Naive thymus-derived CD4-positive, alpha-beta T cell (primary cell): ENCODE results near the gene ROGDI. TPM values are rescaled to one million over a fixed set of nuclear protein-coding genes. Genes with fewer than 3 reads are reported as not detected.

Source experiments
- ATAC-seq: fragments of 150-1000 bp; cut with Tn5 transposase; 2 replicates; pipeline ENCODE4 v1.10.0; 2021; ENCODE audit warnings: mild to moderate bottlenecking, moderate library complexity
- CTCF ChIA-PET: fragments of 350-600 bp; sonication (Branson Sonifier 250); formaldehyde crosslinking; loops from one replicate; lab custom pipeline; 2021; ENCODE audit warnings: antibody characterized with exemption; lab: Charles Lee
- POLR2A ChIA-PET: fragments of 350-600 bp; sonication (Branson Sonifier 250); formaldehyde crosslinking; loops from one replicate; lab custom pipeline; 2021; ENCODE audit warnings: antibody characterized with exemption, inconsistent platforms; lab: Charles Lee
- DNase-seq, 9 donors: peaks; one replicate each; pipeline versions ENCODE4 v3.0.0 to v3.0.0-alpha.2; 2020 to 2022; ENCODE audit warnings: mixed read lengths in 1 of 9
- H3K27ac ChIP-seq: one replicate; pipeline ENCODE4 v1.7.0; 2013; ENCODE audit warnings: mild to moderate bottlenecking, low read depth, low read length, moderate library complexity
- H3K27me3 ChIP-seq, 2 donors: one replicate each; pipeline ENCODE4 v1.7.0; 2013; ENCODE audit warnings: low read length in 2 of 2, mild to moderate bottlenecking in 2 of 2, moderate library complexity in 2 of 2; ENCODE audit not compliant: control insufficient read depth in 2 of 2, insufficient read depth in 2 of 2
- H3K36me3 ChIP-seq, 3 experiments: 1 replicate in 2 of 3; 2 replicates in 1 of 3; pipeline ENCODE4 v1.7.0; 2013; ENCODE audit warnings: low read length in 3 of 3, mild to moderate bottlenecking in 3 of 3, moderate library complexity in 1 of 3; ENCODE audit not compliant: insufficient read depth in 3 of 3, control insufficient read depth in 2 of 3
- H3K4me1 ChIP-seq, 2 donors: one replicate each; pipeline ENCODE4 v1.7.0; 2013; ENCODE audit warnings: low read length in 2 of 2, mild to moderate bottlenecking in 2 of 2, moderate library complexity in 1 of 2; ENCODE audit not compliant: control insufficient read depth in 2 of 2, insufficient read depth in 2 of 2
- H3K4me3 ChIP-seq: 2 replicates; pipeline ENCODE4 v1.7.0; 2013; ENCODE audit warnings: mild to moderate bottlenecking, low read length
- H3K9me3 ChIP-seq, 3 experiments: 1 replicate in 2 of 3; 2 replicates in 1 of 3; pipeline ENCODE4 v1.7.0; 2013; ENCODE audit warnings: low read length in 3 of 3; ENCODE audit not compliant: control insufficient read depth in 2 of 3
- H3K27ac Mint-ChIP-seq, 9 donors: one replicate each; pipeline ENCODE4 v1.8.0; 2020 to 2022; ENCODE audit warnings: mixed read lengths in 9 of 9, mild to moderate bottlenecking in 8 of 9, moderate library complexity in 5 of 9, inconsistent platforms in 2 of 9
- H3K27me3 Mint-ChIP-seq, 5 donors: one replicate each; pipeline ENCODE4 v1.8.0; 2021 to 2022; ENCODE audit warnings: mixed read lengths in 5 of 5, mild to moderate bottlenecking in 1 of 5
- H3K36me3 Mint-ChIP-seq, 5 donors: one replicate each; pipeline ENCODE4 v1.8.0; 2020 to 2022; ENCODE audit warnings: mixed read lengths in 5 of 5, mild to moderate bottlenecking in 3 of 5, inconsistent platforms in 1 of 5
- H3K4me1 Mint-ChIP-seq, 7 donors: one replicate each; pipeline ENCODE4 v1.8.0; 2020 to 2022; ENCODE audit warnings: mixed read lengths in 7 of 7, mild to moderate bottlenecking in 3 of 7, inconsistent platforms in 1 of 7
- H3K4me3 Mint-ChIP-seq, 10 donors: one replicate each; pipeline ENCODE4 v1.8.0; 2020 to 2022; ENCODE audit warnings: mild to moderate bottlenecking in 10 of 10, mixed read lengths in 10 of 10, moderate library complexity in 6 of 10, inconsistent platforms in 2 of 10
- H3K9me3 Mint-ChIP-seq, 11 donors: one replicate each; pipeline ENCODE4 v1.8.0; 2020 to 2022; ENCODE audit warnings: mixed read lengths in 11 of 11, mild to moderate bottlenecking in 4 of 11, inconsistent platforms in 1 of 11, moderate library complexity in 1 of 11
- intact Hi-C, 2 donors: fragments of 100-400 bp; cut with micrococcal nuclease; formaldehyde crosslinking; loops; one replicate each; pipeline ENCODE4 v1.15.1; 2023
- polyA plus RNA-seq, 2 donors: library from polyadenylated mRNA; unstranded; fragments of 300-500 nt; fragmentation: Illumina TruSeq; gene quantifications; one replicate each; pipeline ENCODE4 v1.2.3, GENCODE V29; 2021
- total RNA-seq, 6 experiments: library from RNA in 5 of 6; stranded (reverse) in 5 of 6; gene quantifications; 1 replicate in 5 of 6; 2 replicates in 1 of 6; pipeline ENCODE4 v1.2.3 and lab custom pipeline; 2021 to 2026

The ROGDI gene
- total and polyA plus RNA-seq, 7 experiments from 2014 or later: 7.4 to 29.0 (median 8.6) TPM

DNA sequence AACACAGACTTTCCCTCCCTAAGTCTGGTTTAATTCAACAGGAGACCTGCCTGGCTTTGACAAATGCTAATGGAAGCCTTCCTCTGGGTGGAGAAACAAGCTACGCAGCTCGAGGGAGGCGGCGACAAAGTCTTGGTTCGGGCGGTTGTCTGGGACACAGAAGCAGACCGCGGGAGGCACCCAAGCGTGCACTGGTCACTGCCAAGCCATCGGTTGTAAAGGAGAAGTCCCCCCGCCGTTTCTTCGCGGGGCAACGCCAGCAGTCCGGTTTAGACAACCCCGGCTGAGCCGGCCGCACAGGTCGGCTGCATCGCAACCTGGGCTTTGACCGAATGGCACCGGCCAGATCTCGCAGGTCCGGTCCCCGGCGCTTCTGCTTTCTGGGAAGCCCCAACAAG is 44.1 kb upstream of the ROGDI start:
- peaks cover 11 to 33% (median 17%) of the 10 kb centered on the region in 3 experiments for H3K36me3 ChIP-seq
- peaks cover 0 to 24% (median 0%) of the 10 kb centered on the region in 5 donors for H3K36me3 Mint-ChIP-seq
- intact Hi-C loops: loop anchor here (2.0 to 5.0 kb wide), 4 partner anchors 222 to 419 kb away; partner anchors contain the start of genes ALG1 (in 1 of the 2), DNAJA3 (in 1 of the 2), EEF2KMT (in 1 of the 2) and MGRN1 (in 1 of the 2)
- H3K27me3 Mint-ChIP-seq: no peaks in the 10 kb centered on the region
- peak overlapping the region; percentile 84 for H3K4me3 ChIP-seq
- peaks cover 46 to 60% (median 53%) of the 10 kb centered on the region in 7 donors for H3K4me1 Mint-ChIP-seq
- no peak for ATAC-seq
- no peaks in the 10 kb centered on the region for H3K27me3 ChIP-seq
- H3K9me3 ChIP-seq: no peaks in the 10 kb centered on the region
- H3K4me3 Mint-ChIP-seq: peak overlapping the region; percentile 82 to 96 (median 88)
- ChIA-PET CTCF (interaction anchor here (1.3 kb wide), 1 partner anchor 112 kb away, joined by 3 read pairs; the partner anchor contains the start of genes ANKS3 and DNAAF8), POLR2A (interaction anchor here (0.9 to 2.8 kb wide), 5 partner anchors 29 to 312 kb away, joined by 3 to 24 read pairs (median 6); partner anchors contain the start of genes ANKS3, DNAAF8 and ROGDI)
- peaks cover 0 to 2% (median 0%) of the 10 kb centered on the region in 11 donors for H3K9me3 Mint-ChIP-seq
- peak overlapping the region; percentile 99 for H3K27ac ChIP-seq
- peaks cover 30 to 37% of the 10 kb centered on the region in 2 donors for H3K4me1 ChIP-seq
- H3K27ac Mint-ChIP-seq: peak overlapping the region; percentile 74 to 94 (median 90)
- peak in 6 of 9 donors; percentile 7 to 25 (median 20) for DNase-seq

- H3K4me3 ChIP-seq: no peak overlapping the region
- peaks cover 6 to 12% of the 10 kb centered on the region in 2 donors for H3K4me1 ChIP-seq
- Mint-ChIP-seq H3K36me3 (peaks cover 11 to 35% (median 20%) of the 10 kb centered on the region in 5 donors), H3K4me3 (no peak overlapping the region), H3K9me3 (no peaks in the 10 kb centered on the region), H3K27ac (peak overlapping the region in 3 of 9 donors; percentile 34 to 66 (median 52)), H3K4me1 (peaks cover 15 to 34% (median 23%) of the 10 kb centered on the region in 7 donors), H3K27me3 (no peaks in the 10 kb centered on the region)
- DNase-seq (no peak), ATAC-seq (no peak)
- H3K9me3 ChIP-seq: no peaks in the 10 kb centered on the region
- H3K27me3 ChIP-seq: no peaks in the 10 kb centered on the region
- intact Hi-C loops: no loop called here
- POLR2A ChIA-PET: no interaction called here
- H3K36me3 ChIP-seq: peaks cover 14 to 64% (median 30%) of the 10 kb centered on the region in 3 experiments
- CTCF ChIA-PET: no interaction called here
- H3K27ac ChIP-seq: no peak overlapping the region
These were observed 38.6 kb upstream of the ROGDI start for GRCh38 chr16:4840984-4841383.

GRCh38 chr16:4839942-4840341 is 37.5 kb upstream of the ROGDI start:
- ChIA-PET CTCF (no interaction called here), POLR2A (no interaction called here)
- no peak overlapping the region for H3K27ac ChIP-seq
- H3K36me3 Mint-ChIP-seq: peaks cover 11 to 35% (median 20%) of the 10 kb centered on the region in 5 donors
- peaks cover 0 to 2% of the 10 kb centered on the region in 2 donors for H3K4me1 ChIP-seq
- intact Hi-C loops: no loop called here
- no peak overlapping the region for H3K4me3 ChIP-seq
- H3K36me3 ChIP-seq: peaks cover 14 to 66% (median 30%) of the 10 kb centered on the region in 3 experiments
- no peaks in the 10 kb centered on the region for H3K27me3 ChIP-seq
- H3K9me3 ChIP-seq: no peaks in the 10 kb centered on the region
- peak overlapping the region in 4 of 9 donors; percentile 18 to 54 (median 34) for H3K27ac Mint-ChIP-seq
- no peaks in the 10 kb centered on the region for H3K27me3 Mint-ChIP-seq
- no peak overlapping the region for H3K4me3 Mint-ChIP-seq
- ATAC-seq: no peak
- H3K9me3 Mint-ChIP-seq: no peaks in the 10 kb centered on the region
- H3K4me1 Mint-ChIP-seq: peaks cover 6 to 24% (median 16%) of the 10 kb centered on the region in 7 donors
- DNase-seq: no peak

DNA sequence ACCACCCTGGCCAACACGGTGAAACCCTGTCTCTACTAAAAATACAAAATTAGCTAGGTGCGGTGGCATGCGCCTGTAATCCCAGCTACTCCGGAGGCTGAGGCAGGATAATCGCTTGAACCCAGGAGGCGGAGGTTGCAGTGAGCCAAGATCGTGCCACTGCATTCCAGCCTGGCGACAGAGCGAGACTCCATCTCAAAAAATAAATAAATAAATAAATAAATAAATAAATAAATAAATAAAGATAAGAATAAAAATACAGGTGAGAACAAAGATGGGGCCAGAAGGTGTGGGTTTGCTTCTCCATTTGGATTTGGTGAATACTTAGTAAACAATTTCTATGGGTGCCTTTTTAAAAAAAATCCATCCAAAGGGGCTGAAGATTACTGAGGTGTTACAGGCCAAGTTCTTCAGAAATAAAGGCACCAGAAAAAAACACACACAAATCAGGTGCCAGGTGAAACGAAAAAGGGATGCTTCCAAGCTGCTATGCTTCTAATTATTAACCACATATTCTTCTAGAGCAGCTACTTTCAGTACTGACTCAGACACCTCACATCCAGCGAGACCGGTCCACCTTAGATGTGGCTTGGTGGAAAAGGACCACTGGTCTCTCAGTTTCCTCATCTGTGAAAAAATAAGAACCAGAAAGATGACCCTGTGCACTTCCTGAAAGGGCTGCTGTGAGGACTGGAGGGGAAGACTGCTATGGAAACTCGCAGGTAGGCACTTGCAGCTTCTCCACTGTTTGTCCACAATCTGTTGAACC is 35.5 kb upstream of the ROGDI start:
- POLR2A ChIA-PET: interaction anchor here (0.6 kb wide), 1 partner anchor 12 kb away, joined by 3 read pairs; no protein-coding TSS in a partner anchor
- no peaks in the 10 kb centered on the region for H3K4me1 ChIP-seq
- no peak for DNase-seq
- intact Hi-C loops: no loop called here
- no peaks in the 10 kb centered on the region for H3K27me3 ChIP-seq
- Mint-ChIP-seq H3K9me3 (no peaks in the 10 kb centered on the region), H3K27me3 (no peaks in the 10 kb centered on the region), H3K27ac (peak overlapping the region in 2 of 9 donors; percentile 37 to 41), H3K36me3 (peaks cover 11 to 32% (median 20%) of the 10 kb centered on the region in 5 donors), H3K4me1 (peaks cover 7 to 23% (median 10%) of the 10 kb centered on the region in 7 donors), H3K4me3 (no peak overlapping the region)
- H3K9me3 ChIP-seq: no peaks in the 10 kb centered on the region
- H3K36me3 ChIP-seq: peaks cover 11 to 67% (median 16%) of the 10 kb centered on the region in 3 experiments
- no peak overlapping the region for H3K4me3 ChIP-seq
- ATAC-seq: no peak
- H3K27ac ChIP-seq: no peak overlapping the region
- CTCF ChIA-PET: interaction anchor here (0.7 kb wide), 2 partner anchors 30 to 282 kb away, joined by 3 to 4 read pairs; partner anchors contain the start of gene C16orf96

- H3K9me3 Mint-ChIP-seq: no peaks in the 10 kb centered on the region
- ATAC-seq (no peak), DNase-seq (no peak)
- intact Hi-C loops: no loop called here
- Histone ChIP-seq H3K27me3 (no peaks in the 10 kb centered on the region), H3K4me1 (no peaks in the 10 kb centered on the region), H3K9me3 (no peaks in the 10 kb centered on the region), H3K36me3 (peaks cover 18 to 71% (median 21%) of the 10 kb centered on the region in 3 experiments), H3K4me3 (no peak overlapping the region), H3K27ac (no peak overlapping the region)
- H3K27me3 Mint-ChIP-seq: no peaks in the 10 kb centered on the region
- H3K27ac Mint-ChIP-seq: peak overlapping the region in 4 of 9 donors; percentile 16 to 73 (median 46)
- H3K4me1 Mint-ChIP-seq: peaks cover 7 to 25% (median 12%) of the 10 kb centered on the region in 7 donors
- CTCF ChIA-PET: no interaction called here
- POLR2A ChIA-PET: interaction anchor here (1.2 kb wide), 1 partner anchor 68 kb away, joined by 6 read pairs; no protein-coding TSS in a partner anchor
- H3K36me3 Mint-ChIP-seq: peaks cover 15 to 44% (median 21%) of the 10 kb centered on the region in 5 donors
- H3K4me3 Mint-ChIP-seq: no peak overlapping the region
These were observed 34.3 kb upstream of the ROGDI start for GRCh38 chr16:4836727-4837126.

DNA sequence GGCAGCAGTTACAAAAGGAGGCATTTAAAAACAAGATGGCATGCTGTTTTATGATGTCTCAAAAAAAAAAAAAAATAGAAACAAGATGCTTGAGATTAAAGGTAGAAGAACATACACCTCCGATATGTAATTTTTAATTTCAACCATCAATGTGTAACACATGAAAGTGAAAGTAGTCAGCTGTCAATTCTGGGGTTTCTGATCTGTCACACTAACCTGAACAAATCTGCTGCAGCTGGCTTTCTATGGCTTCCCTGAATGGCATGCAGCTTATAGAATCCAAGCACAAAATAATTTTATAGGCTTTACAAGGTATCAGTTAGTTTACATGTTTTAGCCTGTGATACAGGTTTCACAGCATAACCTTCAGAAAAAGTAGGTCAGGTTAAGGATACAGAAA is 31.2 kb upstream of the ROGDI start:
- Histone ChIP-seq H3K4me3 (no peak overlapping the region), H3K27me3 (no peaks in the 10 kb centered on the region), H3K27ac (no peak overlapping the region), H3K4me1 (no peaks in the 10 kb centered on the region), H3K36me3 (peaks cover 20 to 71% (median 23%) of the 10 kb centered on the region in 3 experiments), H3K9me3 (no peaks in the 10 kb centered on the region)
- Mint-ChIP-seq H3K4me3 (no peak overlapping the region), H3K9me3 (no peaks in the 10 kb centered on the region), H3K36me3 (peaks cover 17 to 42% (median 26%) of the 10 kb centered on the region in 5 donors), H3K27ac (no peak overlapping the region), H3K4me1 (peaks cover 4 to 20% (median 14%) of the 10 kb centered on the region in 7 donors), H3K27me3 (no peaks in the 10 kb centered on the region)
- DNase-seq: no peak
- POLR2A ChIA-PET: no interaction called here
- ATAC-seq: no peak
- CTCF ChIA-PET: interaction anchor here (0.7 kb wide), 1 partner anchor 561 kb away, joined by 3 read pairs; the partner anchor contains the start of gene TFAP4
- intact Hi-C loops: no loop called here
